ENCODE measurements around the gene PPP1R14C. TPM values are rescaled to one million over a fixed set of nuclear protein-coding genes. Genes with fewer than 3 reads are reported as not detected.

PPP1R14C gene
- polyA plus RNA-seq, 3 donors = 0.11 TPM; not detected in 2

DNA sequence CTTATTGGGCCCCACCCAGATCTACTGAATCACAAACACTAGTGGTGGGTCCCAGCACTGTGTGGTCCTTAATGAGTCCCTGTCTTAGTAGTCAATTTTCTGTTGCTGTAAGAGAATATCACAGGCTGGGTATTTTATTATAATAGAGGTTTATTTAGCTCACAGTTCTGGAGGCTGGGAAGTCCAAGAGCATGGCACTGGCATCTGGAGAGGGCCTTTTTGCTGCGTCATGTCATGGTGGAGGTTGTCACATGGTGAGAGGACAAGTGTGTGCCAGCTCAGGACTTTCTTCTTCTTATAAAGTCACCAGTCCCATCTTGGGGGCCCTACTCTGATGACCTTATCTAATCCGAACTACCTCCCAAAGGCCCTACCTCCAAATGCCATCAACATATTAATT is 105.0 kb downstream of the PPP1R14C start:
- peaks cover 18 to 26% (median 18%) of the 10 kb centered on the region in 3 donors for H3K27me3 Mint-ChIP-seq (ENCODE audit: low read depth in 3 of 3)

DNA sequence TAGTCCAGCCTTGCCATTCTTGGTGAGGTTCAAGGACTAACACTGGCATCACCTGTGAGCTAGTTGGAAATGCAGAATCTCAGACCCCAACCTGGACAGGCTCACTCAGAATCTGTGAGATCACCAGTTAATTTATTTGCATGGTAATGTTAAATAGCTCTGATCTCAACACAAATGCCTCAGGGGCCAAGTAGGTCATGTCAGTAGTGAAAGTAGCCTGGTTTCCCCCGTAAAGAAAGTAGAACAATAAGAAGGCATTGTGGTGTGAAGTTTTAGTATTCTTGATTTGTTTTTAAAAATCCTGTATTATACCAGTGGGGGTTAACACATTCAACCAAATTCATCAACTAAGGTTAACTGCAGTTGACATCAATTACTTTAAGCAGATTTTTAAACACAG is 105.5 kb downstream of the PPP1R14C start:
- no peak overlapping the region for H2AFZ ChIP-seq (ENCODE audit: insufficient read depth, low read depth, low read length, poor library complexity, severe bottlenecking)
- H3K9me3 ChIP-seq (replicated peaks in 1 of 2; ENCODE audit: control insufficient read depth in 1 of 2, insufficient read depth in 1 of 2, low read length in 2 of 2) = peaks cover 4 to 10% of the 10 kb centered on the region in 2 donors
- no peak overlapping the region for H3K27ac ChIP-seq (ENCODE audit: low read depth in 1 of 2, low read length in 2 of 2)
- no peak overlapping the region for H3K27ac Mint-ChIP-seq
- H3K4me3 ChIP-seq (replicated peaks in 1 of 3; ENCODE audit: low read depth in 2 of 3, low read length in 3 of 3) = no peak overlapping the region
- H3K9ac ChIP-seq (ENCODE audit: insufficient read depth, low read length, poor library complexity, severe bottlenecking) = no peak overlapping the region
- H3K4me1 Mint-ChIP-seq = no peaks in the 10 kb centered on the region
- no peak overlapping the region for H3K4me3 Mint-ChIP-seq
- no peaks in the 10 kb centered on the region for H4K20me1 ChIP-seq (ENCODE audit: insufficient read depth, low read length)
- intact Hi-C loops (cut with micrococcal nuclease) = no loop called here
- peaks cover 5 to 22% (median 12%) of the 10 kb centered on the region in 7 donors for H3K9me3 Mint-ChIP-seq
- no peaks in the 10 kb centered on the region for H3K4me1 ChIP-seq (ENCODE audit: control insufficient read depth in 1 of 2, insufficient read depth in 2 of 2, low read length in 2 of 2)
- no peaks in the 10 kb centered on the region for H3K79me2 ChIP-seq (ENCODE audit: insufficient read depth, low read length)
- H3K27me3 Mint-ChIP-seq (ENCODE audit: low read depth in 3 of 3) = peaks cover 14 to 25% (median 18%) of the 10 kb centered on the region in 3 donors
- H3K36me3 Mint-ChIP-seq = no peaks in the 10 kb centered on the region
- H3K36me3 ChIP-seq (replicated peaks in 1 of 2; ENCODE audit: control insufficient read depth in 1 of 2, insufficient read depth in 2 of 2, low read length in 2 of 2) = no peaks in the 10 kb centered on the region
- H3K27me3 ChIP-seq (ENCODE audit: control insufficient read depth in 2 of 2, insufficient read depth in 2 of 2, low read length in 2 of 2) = peaks cover 2 to 6% of the 10 kb centered on the region in 2 donors
- TF ChIP-seq, protein P1, sequence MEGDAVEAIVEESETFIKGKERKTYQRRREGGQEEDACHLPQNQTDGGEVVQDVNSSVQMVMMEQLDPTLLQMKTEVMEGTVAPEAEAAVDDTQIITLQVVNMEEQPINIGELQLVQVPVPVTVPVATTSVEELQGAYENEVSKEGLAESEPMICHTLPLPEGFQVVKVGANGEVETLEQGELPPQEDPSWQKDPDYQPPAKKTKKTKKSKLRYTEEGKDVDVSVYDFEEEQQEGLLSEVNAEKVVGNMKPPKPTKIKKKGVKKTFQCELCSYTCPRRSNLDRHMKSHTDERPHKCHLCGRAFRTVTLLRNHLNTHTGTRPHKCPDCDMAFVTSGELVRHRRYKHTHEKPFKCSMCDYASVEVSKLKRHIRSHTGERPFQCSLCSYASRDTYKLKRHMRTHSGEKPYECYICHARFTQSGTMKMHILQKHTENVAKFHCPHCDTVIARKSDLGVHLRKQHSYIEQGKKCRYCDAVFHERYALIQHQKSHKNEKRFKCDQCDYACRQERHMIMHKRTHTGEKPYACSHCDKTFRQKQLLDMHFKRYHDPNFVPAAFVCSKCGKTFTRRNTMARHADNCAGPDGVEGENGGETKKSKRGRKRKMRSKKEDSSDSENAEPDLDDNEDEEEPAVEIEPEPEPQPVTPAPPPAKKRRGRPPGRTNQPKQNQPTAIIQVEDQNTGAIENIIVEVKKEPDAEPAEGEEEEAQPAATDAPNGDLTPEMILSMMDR (IDR thresholded peaks at IDR 0.05) = no peak
- H3K4me2 ChIP-seq (replicated peaks; ENCODE audit: extremely low read depth, low read length, poor library complexity, severe bottlenecking) = no peak overlapping the region
- DNase-seq = no peak
- no CpG with 5 or more reads among the region's 1 CpG for WGBS (ENCODE audit: insufficient coverage)

More for the DNA sequence above, 105.0 kb downstream of the PPP1R14C start:
- Mint-ChIP-seq H3K4me1 (no peaks in the 10 kb centered on the region), H3K9me3 (peaks cover 5 to 22% (median 12%) of the 10 kb centered on the region in 7 donors), H3K4me3 (no peak overlapping the region), H3K36me3 (no peaks in the 10 kb centered on the region), H3K27ac (no peak overlapping the region)
- TF ChIP-seq, protein P1 (IDR thresholded peaks at IDR 0.05) = no peak
- WGBS (ENCODE audit: insufficient coverage) = no CpG with 5 or more reads among the region's 2 CpGs
- no peak overlapping the region for H3K9ac ChIP-seq (ENCODE audit: insufficient read depth, low read length, poor library complexity, severe bottlenecking)
- no peaks in the 10 kb centered on the region for H3K79me2 ChIP-seq (ENCODE audit: insufficient read depth, low read length)
- peaks cover 2 to 6% of the 10 kb centered on the region in 2 donors for H3K27me3 ChIP-seq (ENCODE audit: control insufficient read depth in 2 of 2, insufficient read depth in 2 of 2, low read length in 2 of 2)
- H3K4me2 ChIP-seq (replicated peaks; ENCODE audit: extremely low read depth, low read length, poor library complexity, severe bottlenecking) = no peak overlapping the region
- intact Hi-C loops (cut with micrococcal nuclease) = no loop called here
- H3K4me1 ChIP-seq (ENCODE audit: control insufficient read depth in 1 of 2, insufficient read depth in 2 of 2, low read length in 2 of 2) = no peaks in the 10 kb centered on the region
- DNase-seq = no peak
- H3K27ac ChIP-seq (ENCODE audit: low read depth in 1 of 2, low read length in 2 of 2) = no peak overlapping the region
- H3K4me3 ChIP-seq (replicated peaks in 1 of 3; ENCODE audit: low read depth in 2 of 3, low read length in 3 of 3) = no peak overlapping the region
- peaks cover 4 to 10% of the 10 kb centered on the region in 2 donors for H3K9me3 ChIP-seq (replicated peaks in 1 of 2; ENCODE audit: control insufficient read depth in 1 of 2, insufficient read depth in 1 of 2, low read length in 2 of 2)
- H3K36me3 ChIP-seq (replicated peaks in 1 of 2; ENCODE audit: control insufficient read depth in 1 of 2, insufficient read depth in 2 of 2, low read length in 2 of 2) = no peaks in the 10 kb centered on the region
- no peak overlapping the region for H2AFZ ChIP-seq (ENCODE audit: insufficient read depth, low read depth, low read length, poor library complexity, severe bottlenecking)
- H4K20me1 ChIP-seq (ENCODE audit: insufficient read depth, low read length) = no peaks in the 10 kb centered on the region
